Thyroid gland (tissue), 4 donors: ENCODE data around the gene POLN. TPM values are rescaled to one million over a fixed set of nuclear protein-coding genes. Genes with fewer than 3 reads are reported as not detected.

Source experiments
- DNase-seq, 2 donors: peaks; one replicate each; pipeline ENCODE4 v3.0.0-alpha.2; 2019
- H3K27ac ChIP-seq, 3 donors: fragments of 200-600 bp; sonication (generic); 1 replicate in 2 of 3; 2 replicates in 1 of 3; pipeline ENCODE4 v1.5.1; 2016 to 2019; ENCODE audit warnings: mild to moderate bottlenecking in 1 of 3, moderate library complexity in 1 of 3
- H3K27me3 ChIP-seq: fragments of 200-600 bp; sonication (generic); one replicate; pipeline ENCODE4 v1.5.1; 2019
- H3K36me3 ChIP-seq, 2 donors: fragments of 200-600 bp; sonication (generic); one replicate each; pipeline ENCODE4 v1.5.1; 2016 to 2019
- H3K4me1 ChIP-seq, 2 donors: fragments of 200-600 bp; sonication (generic); one replicate each; pipeline ENCODE4 v1.5.1; 2017 to 2019
- H3K4me3 ChIP-seq, 3 donors: fragments of 200-600 bp; sonication (generic); replicated peaks in 1 of 3; 1 replicate in 2 of 3; 2 replicates in 1 of 3; pipeline ENCODE4 v1.5.1; 2016; ENCODE audit warnings: mild to moderate bottlenecking in 1 of 3
- H3K9me3 ChIP-seq: fragments of 200-600 bp; sonication (generic); one replicate; pipeline ENCODE4 v1.5.1; 2017
- CTCF ChIP-seq, 6 experiments: fragments of 200-600 bp in 3 of 6; fragments of 450-650 bp in 3 of 6; sonication (generic) in 3 of 6; IDR thresholded peaks; one replicate each; pipeline ENCODE4 v1.5.1; 2016 to 2019; ENCODE audit warnings: antibody characterized with exemption in 6 of 6, mild to moderate bottlenecking in 2 of 6, inconsistent platforms in 1 of 6, moderate library complexity in 1 of 6
- POLR2A ChIP-seq, 2 donors: fragments of 450-650 bp; IDR thresholded peaks; one replicate each; pipeline ENCODE4 v1.6.1; 2017; ENCODE audit warnings: antibody characterized with exemption in 2 of 2, mild to moderate bottlenecking in 2 of 2, moderate library complexity in 1 of 2
- WGBS, 2 donors: methylation state at CpG; one replicate each; pipeline ENCODE4 v1.1.5; 2017; 5-methylcytosine and 5-hydroxymethylcytosine counted together
- intact Hi-C: fragments of 100-400 bp; cut with DNase I; formaldehyde crosslinking; loops from one replicate; pipeline ENCODE4 v1.15.1; 2023
- total RNA-seq, 4 donors: library from RNA; depleted of rRNA; stranded (reverse); fragments of >200 nt; gene quantifications; one replicate each; pipeline ENCODE4 v1.2.3, GENCODE V29; 2016

Gene POLN
- total RNA-seq, 4 donors from 2014 or later = 1.5 to 5.4 (median 3.0) TPM

- no peaks in the 10 kb centered on the region for H3K9me3 ChIP-seq
- intact Hi-C loops = no loop called here
- H3K27ac ChIP-seq = no peak overlapping the region
- TF ChIP-seq CTCF (IDR thresholded peaks at IDR 0.05) (no peak), POLR2A (IDR thresholded peaks at IDR 0.05) (no peak)
- H3K27me3 ChIP-seq = no peaks in the 10 kb centered on the region
- no peaks in the 10 kb centered on the region for H3K36me3 ChIP-seq
- 86 to 91% methylated on average over 6 of the region's 6 CpGs for WGBS, 2 donors
- no peak overlapping the region for H3K4me3 ChIP-seq
- no peaks in the 10 kb centered on the region for H3K4me1 ChIP-seq
- no peak for DNase-seq
Measured at GRCh38 chr4:2125831-2126230, 116.1 kb downstream of the POLN start.

- TF ChIP-seq POLR2A (IDR thresholded peaks at IDR 0.05) = no peak
- TF ChIP-seq CTCF (IDR thresholded peaks at IDR 0.05) = no peak
- H3K4me3 ChIP-seq = no peak overlapping the region
- intact Hi-C loops = no loop called here
- no peak for DNase-seq
- no peaks in the 10 kb centered on the region for H3K27me3 ChIP-seq
- no peaks in the 10 kb centered on the region for H3K9me3 ChIP-seq
- H3K4me1 ChIP-seq = no peaks in the 10 kb centered on the region
- no peaks in the 10 kb centered on the region for H3K36me3 ChIP-seq
- H3K27ac ChIP-seq = no peak overlapping the region
- 95 to 96% methylated on average over 4 of the region's 4 CpGs for WGBS, 2 donors
Measured at GRCh38 chr4:2125023-2125422, 116.9 kb downstream of the POLN start.

GRCh38 chr4:2116687-2117400 lies 125.1 kb downstream of the POLN start:
- TF ChIP-seq POLR2A (IDR thresholded peaks at IDR 0.05) (no peak), CTCF (IDR thresholded peaks at IDR 0.05) (no peak)
- DNase-seq = no peak
- intact Hi-C loops = no loop called here
- H3K27me3 ChIP-seq = no peaks in the 10 kb centered on the region
- no peaks in the 10 kb centered on the region for H3K4me1 ChIP-seq
- H3K9me3 ChIP-seq = no peaks in the 10 kb centered on the region
- WGBS, 2 donors = 89% methylated on average over 6 of the region's 6 CpGs
- H3K27ac ChIP-seq = no peak overlapping the region
- no peaks in the 10 kb centered on the region for H3K36me3 ChIP-seq
- H3K4me3 ChIP-seq = no peak overlapping the region

- TF ChIP-seq CTCF (IDR thresholded peaks at IDR 0.05) (no peak), POLR2A (IDR thresholded peaks at IDR 0.05) (no peak)
- Histone ChIP-seq H3K9me3 (no peaks in the 10 kb centered on the region), H3K27me3 (no peaks in the 10 kb centered on the region), H3K36me3 (no peaks in the 10 kb centered on the region), H3K4me3 (no peak overlapping the region), H3K4me1 (no peaks in the 10 kb centered on the region), H3K27ac (no peak overlapping the region)
- 91 to 94% methylated on average over 1 of the region's 1 CpG for WGBS, 2 donors
- DNase-seq = no peak
- intact Hi-C loops = no loop called here
Measured at GRCh38 chr4:2105559-2105958, 136.4 kb downstream of the POLN start.

GRCh38 chr4:2104556-2105345 lies 137.2 kb downstream of the POLN start:
- WGBS, 2 donors = 81 to 88% methylated on average over 9 of the region's 9 CpGs
- TF ChIP-seq CTCF (IDR thresholded peaks at IDR 0.05) (no peak), POLR2A (IDR thresholded peaks at IDR 0.05) (no peak)
- Histone ChIP-seq H3K4me3 (no peak overlapping the region), H3K27ac (no peak overlapping the region), H3K4me1 (no peaks in the 10 kb centered on the region), H3K9me3 (no peaks in the 10 kb centered on the region), H3K27me3 (no peaks in the 10 kb centered on the region), H3K36me3 (no peaks in the 10 kb centered on the region)
- DNase-seq = no peak
- intact Hi-C loops = no loop called here
